Trophoblast cell (in vitro differentiated cells and primary cell): ENCODE measurements around the gene HLA-B.
"Not testable (repeated sequence)": the region's sequence is repeated elsewhere in the genome, so short reads cannot be mapped to it uniquely, and the experiment has no call there.

Experiments used
- DNase-seq, 2 donors: peaks; one replicate each; pipeline ENCODE4 v3.0.0-alpha.2; 2016
- H2AFZ ChIP-seq: 2 replicates; pipeline ENCODE4 v1.6.1; 2013; ENCODE audit warnings: low read length, moderate library complexity, mild to moderate bottlenecking; ENCODE audit not compliant: insufficient read depth, poor library complexity
- H2AK5ac ChIP-seq: 2 replicates; pipeline ENCODE4 v1.6.1; 2013; ENCODE audit warnings: mild to moderate bottlenecking, low read length
- H2BK120ac ChIP-seq: 2 replicates; pipeline ENCODE4 v1.6.1; 2013; ENCODE audit warnings: low read length, mild to moderate bottlenecking, moderate library complexity; ENCODE audit not compliant: insufficient read depth, poor library complexity
- H2BK12ac ChIP-seq: 2 replicates; pipeline ENCODE4 v1.6.1; 2013; ENCODE audit warnings: mild to moderate bottlenecking, low read length, moderate library complexity
- H2BK5ac ChIP-seq: 2 replicates; pipeline ENCODE4 v1.6.1; 2013; ENCODE audit warnings: low read length, low read depth, moderate library complexity, mild to moderate bottlenecking; ENCODE audit not compliant: poor library complexity
- H3K14ac ChIP-seq: 2 replicates; pipeline ENCODE4 v1.6.1; 2013; ENCODE audit warnings: mild to moderate bottlenecking, low read length
- H3K18ac ChIP-seq: 2 replicates; pipeline ENCODE4 v1.6.1; 2013; ENCODE audit warnings: mild to moderate bottlenecking, low read length
- H3K23ac ChIP-seq: 2 replicates; pipeline ENCODE4 v1.6.1; 2013; ENCODE audit warnings: low read length
- H3K27ac ChIP-seq: 2 replicates; pipeline ENCODE4 v1.5.1; 2013; ENCODE audit warnings: low read depth, mild to moderate bottlenecking, inconsistent platforms, low read length, moderate library complexity
- H3K27me3 ChIP-seq: 2 replicates; pipeline ENCODE4 v1.6.1; 2013; ENCODE audit warnings: inconsistent platforms, mild to moderate bottlenecking, low read length, moderate library complexity; ENCODE audit not compliant: insufficient read depth
- H3K36me3 ChIP-seq, 2 experiments: 1 replicate in 1 of 2; 2 replicates in 1 of 2; pipeline ENCODE4 v1.6.1; 2013; ENCODE audit warnings: low read length in 2 of 2, mild to moderate bottlenecking in 2 of 2, moderate library complexity in 1 of 2; ENCODE audit not compliant: insufficient read depth in 2 of 2, control insufficient read depth in 1 of 2
- H3K4ac ChIP-seq: 2 replicates; pipeline ENCODE4 v1.6.1; 2013; ENCODE audit warnings: low read depth, mild to moderate bottlenecking, low read length, moderate library complexity
- H3K4me1 ChIP-seq, 2 experiments: 1 replicate in 1 of 2; 2 replicates in 1 of 2; pipeline ENCODE4 v1.6.1; 2013; ENCODE audit warnings: low read length in 2 of 2, mild to moderate bottlenecking in 2 of 2, moderate library complexity in 1 of 2; ENCODE audit not compliant: insufficient read depth in 2 of 2, control insufficient read depth in 1 of 2
- H3K4me2 ChIP-seq: 2 replicates; pipeline ENCODE4 v1.6.1; 2013; ENCODE audit warnings: inconsistent platforms, mild to moderate bottlenecking, low read length, moderate library complexity
- H3K4me3 ChIP-seq: 2 replicates; pipeline ENCODE4 v1.5.1; 2013; ENCODE audit warnings: mild to moderate bottlenecking, low read depth, low read length, inconsistent platforms
- H3K79me1 ChIP-seq: one replicate; pipeline ENCODE4 v1.6.1; 2013; ENCODE audit warnings: low read length
- H3K79me2 ChIP-seq: 2 replicates; pipeline ENCODE4 v1.6.1; 2013; ENCODE audit warnings: low read length, mild to moderate bottlenecking; ENCODE audit not compliant: control insufficient read depth, insufficient read depth, poor library complexity
- H3K9ac ChIP-seq: 2 replicates; pipeline ENCODE4 v1.6.1; 2013; ENCODE audit warnings: mild to moderate bottlenecking, low read length
- H3K9me3 ChIP-seq: 2 replicates; pipeline ENCODE4 v1.6.1; 2013; ENCODE audit warnings: low read depth, mild to moderate bottlenecking, control low read depth, inconsistent platforms, low read length; ENCODE audit not compliant: insufficient read depth
- H4K12ac ChIP-seq: 2 replicates; pipeline ENCODE4 v1.6.1; 2013; ENCODE audit warnings: low read depth, mild to moderate bottlenecking, low read length, moderate library complexity
- H4K8ac ChIP-seq: 2 replicates; pipeline ENCODE4 v1.6.1; 2013; ENCODE audit warnings: low read depth, mild to moderate bottlenecking, low read length, moderate library complexity
- H4K91ac ChIP-seq: one replicate; pipeline ENCODE4 v1.6.1; 2013; ENCODE audit warnings: low read depth, mild to moderate bottlenecking, low read length, moderate library complexity
- WGBS: extraction: QIAGEN DNeasy Blood & Tissue Kit; methylation state at CpG from one replicate; pipeline ENCODE4 v1.1.7; 2013; ENCODE audit warnings: missing lambda C conversion rate; ENCODE audit not compliant: insufficient read length, insufficient coverage; ENCODE audit errors: extremely low coverage; 5-methylcytosine and 5-hydroxymethylcytosine counted together

Gene HLA-B

GRCh38 chr6:31388916-31389801 is 32.2 kb upstream of the HLA-B start:
- not testable (repeated sequence) for H2BK12ac ChIP-seq, DNase-seq, H3K23ac ChIP-seq, H3K27ac ChIP-seq, H2BK120ac ChIP-seq, H3K14ac ChIP-seq, H3K79me2 ChIP-seq, H2AFZ ChIP-seq, H3K18ac ChIP-seq, H4K91ac ChIP-seq, H3K4me2 ChIP-seq, H2BK5ac ChIP-seq, H3K4me3 ChIP-seq, H3K79me1 ChIP-seq, H3K27me3 ChIP-seq, H3K36me3 ChIP-seq, H4K12ac ChIP-seq, H3K4ac ChIP-seq, H3K9ac ChIP-seq, H2AK5ac ChIP-seq, H3K9me3 ChIP-seq, H3K4me1 ChIP-seq, H4K8ac ChIP-seq
- WGBS, result no CpG with 5 or more reads among the region's 13 CpGs

GRCh38 chr6:31386977-31387376 is 30.0 kb upstream of the HLA-B start:
- Histone ChIP-seq H3K27ac (no peak overlapping the region), H3K9me3 (no peaks in the 10 kb centered on the region), H3K27me3 (no peaks in the 10 kb centered on the region), H3K36me3 (no peaks in the 10 kb centered on the region), H3K4me1 (no peaks in the 10 kb centered on the region), H2AFZ (no peak overlapping the region), H3K79me2 (no peaks in the 10 kb centered on the region), H3K14ac (no peak overlapping the region), H3K4me2 (no peak overlapping the region), H3K9ac (no peak overlapping the region), H3K4me3 (no peak overlapping the region), H4K91ac (no peak overlapping the region), H3K23ac (no peak overlapping the region), H2AK5ac (no peak overlapping the region), H3K79me1 (no peaks in the 10 kb centered on the region), H2BK12ac (no peak overlapping the region), H4K12ac (no peak overlapping the region), H4K8ac (no peak overlapping the region), H2BK120ac (no peak overlapping the region), H2BK5ac (no peak overlapping the region), H3K4ac (no peak overlapping the region), H3K18ac (no peak overlapping the region)
- DNase-seq, result no peak
- no CpG with 5 or more reads among the region's 1 CpG for WGBS

- Histone ChIP-seq H2AFZ (no peak overlapping the region), H3K9me3 (no peaks in the 10 kb centered on the region), H3K36me3 (no peaks in the 10 kb centered on the region), H3K79me2 (no peaks in the 10 kb centered on the region), H3K4ac (no peak overlapping the region), H3K79me1 (no peaks in the 10 kb centered on the region), H3K9ac (no peak overlapping the region), H3K27me3 (no peaks in the 10 kb centered on the region), H3K27ac (no peak overlapping the region), H2BK120ac (no peak overlapping the region), H4K12ac (no peak overlapping the region), H3K18ac (no peak overlapping the region), H2AK5ac (no peak overlapping the region), H2BK5ac (no peak overlapping the region), H4K8ac (no peak overlapping the region), H3K4me1 (no peaks in the 10 kb centered on the region), H3K4me2 (no peak overlapping the region), H3K14ac (no peak overlapping the region), H2BK12ac (no peak overlapping the region), H3K4me3 (no peak overlapping the region), H3K23ac (no peak overlapping the region), H4K91ac (no peak overlapping the region)
- no CpG with 5 or more reads among the region's 3 CpGs for WGBS
- no peak for DNase-seq
Measured at GRCh38 chr6:31386099-31386498, 29.1 kb upstream of the HLA-B start.

DNA sequence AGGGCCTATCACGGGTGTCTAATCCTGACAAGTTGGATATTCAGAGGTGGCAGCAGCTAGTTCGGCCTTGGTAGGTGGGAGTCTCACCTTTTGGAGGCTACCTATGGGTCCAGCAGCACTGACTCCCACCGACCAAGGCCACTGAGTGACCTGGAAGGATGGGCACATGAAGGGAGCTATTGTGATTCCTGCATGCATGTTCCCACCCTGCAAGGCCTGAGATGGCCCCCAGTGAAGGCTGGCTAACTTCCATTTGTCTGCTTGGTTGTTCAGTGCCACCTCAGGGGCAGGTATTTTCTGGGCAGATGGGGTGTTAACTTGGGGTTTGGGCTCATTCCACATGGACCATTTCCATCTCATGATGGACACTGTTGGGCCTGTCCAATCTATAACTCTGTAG is 28.1 kb upstream of the HLA-B start:
- Histone ChIP-seq H4K91ac (no peak overlapping the region), H3K9ac (no peak overlapping the region), H3K18ac (no peak overlapping the region), H4K8ac (no peak overlapping the region), H3K4ac (no peak overlapping the region), H3K27ac (no peak overlapping the region), H3K14ac (no peak overlapping the region), H3K4me2 (no peak overlapping the region), H3K9me3 (no peaks in the 10 kb centered on the region), H2AFZ (no peak overlapping the region), H2BK120ac (no peak overlapping the region), H2AK5ac (no peak overlapping the region), H3K27me3 (no peaks in the 10 kb centered on the region), H2BK12ac (no peak overlapping the region), H3K23ac (no peak overlapping the region), H3K36me3 (no peaks in the 10 kb centered on the region), H3K4me3 (no peak overlapping the region), H3K79me1 (no peaks in the 10 kb centered on the region), H4K12ac (no peak overlapping the region), H3K4me1 (no peaks in the 10 kb centered on the region), H3K79me2 (no peaks in the 10 kb centered on the region), H2BK5ac (no peak overlapping the region)
- no CpG with 5 or more reads among the region's 3 CpGs for WGBS
- DNase-seq, result no peak
